Stimulated activated CD8-positive, alpha-beta memory T cell treated with anti-CD3 and anti-CD28 coated beads, Interleukin-2, amount 100 ng/mL, for 1 hour (primary cell): ENCODE measurements around the gene KIAA1191.
A peak's percentile ranks its signal among the peaks of the same experiment; 100 is the strongest.

Experiments
- DNase-seq, 2 donors: peaks; one replicate each; pipeline ENCODE4 v3.0.0-alpha.2; 2020; ENCODE audit warnings: low read depth in 2 of 2

The KIAA1191 gene

GRCh38 chr5:176365351-176366231, 4.0 kb upstream of the KIAA1191 start, which contains the start of gene ARL10:
ARL10 (plus strand) TSS chr5:176365487; CDS start chr5:176365564, 77 bp downstream.
- peak in 1 of 2 donors; percentile 14 for DNase-seq

- DNase-seq: no peak
Measured at GRCh38 chr5:176364765-176365350, 3.3 kb upstream of the KIAA1191 start.

DNA sequence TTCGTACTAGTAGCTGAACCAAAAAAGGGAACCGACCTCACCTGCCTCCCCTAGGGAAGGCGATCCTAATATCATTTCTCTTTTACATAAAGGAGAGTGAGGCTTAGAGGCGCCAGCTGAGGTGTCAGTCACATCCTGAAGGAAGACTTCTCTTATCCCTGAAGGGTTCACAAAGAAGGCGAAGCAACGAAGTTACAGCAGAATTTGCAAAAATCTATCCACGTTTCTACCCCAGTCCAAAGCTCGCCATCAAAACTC, 598 bp upstream of the KIAA1191 start:
- no peak for DNase-seq

GRCh38 chr5:176360894-176361436, 599 bp downstream of the KIAA1191 start:
- no peak for DNase-seq

GRCh38 chr5:176359658-176360057, 1.9 kb downstream of the KIAA1191 start:
- DNase-seq: no peak

DNA sequence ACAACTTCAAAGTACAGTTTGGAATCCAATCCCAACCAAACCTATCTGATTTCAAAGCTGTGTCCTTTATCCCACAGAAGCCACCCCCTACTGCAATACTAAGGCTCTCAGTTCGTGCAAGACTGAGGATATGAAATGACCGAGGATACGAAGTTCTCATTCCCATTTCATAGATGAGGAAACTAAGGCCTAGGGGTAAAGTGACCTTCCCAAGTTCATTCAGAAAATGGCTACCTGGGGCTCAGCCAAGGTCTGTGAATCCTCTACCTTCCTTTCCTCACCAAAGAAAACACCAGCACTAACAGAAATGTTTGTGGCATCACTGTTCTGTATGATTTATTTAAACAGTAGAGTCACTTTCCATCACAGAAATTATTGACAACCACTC, 5.4 kb downstream of the KIAA1191 start:
- no peak for DNase-seq

- DNase-seq: no peak
Measured at GRCh38 chr5:176355400-176356178, 6.0 kb downstream of the KIAA1191 start.

- DNase-seq: no peak
Measured at GRCh38 chr5:176353533-176353932, 8.0 kb downstream of the KIAA1191 start.

DNA sequence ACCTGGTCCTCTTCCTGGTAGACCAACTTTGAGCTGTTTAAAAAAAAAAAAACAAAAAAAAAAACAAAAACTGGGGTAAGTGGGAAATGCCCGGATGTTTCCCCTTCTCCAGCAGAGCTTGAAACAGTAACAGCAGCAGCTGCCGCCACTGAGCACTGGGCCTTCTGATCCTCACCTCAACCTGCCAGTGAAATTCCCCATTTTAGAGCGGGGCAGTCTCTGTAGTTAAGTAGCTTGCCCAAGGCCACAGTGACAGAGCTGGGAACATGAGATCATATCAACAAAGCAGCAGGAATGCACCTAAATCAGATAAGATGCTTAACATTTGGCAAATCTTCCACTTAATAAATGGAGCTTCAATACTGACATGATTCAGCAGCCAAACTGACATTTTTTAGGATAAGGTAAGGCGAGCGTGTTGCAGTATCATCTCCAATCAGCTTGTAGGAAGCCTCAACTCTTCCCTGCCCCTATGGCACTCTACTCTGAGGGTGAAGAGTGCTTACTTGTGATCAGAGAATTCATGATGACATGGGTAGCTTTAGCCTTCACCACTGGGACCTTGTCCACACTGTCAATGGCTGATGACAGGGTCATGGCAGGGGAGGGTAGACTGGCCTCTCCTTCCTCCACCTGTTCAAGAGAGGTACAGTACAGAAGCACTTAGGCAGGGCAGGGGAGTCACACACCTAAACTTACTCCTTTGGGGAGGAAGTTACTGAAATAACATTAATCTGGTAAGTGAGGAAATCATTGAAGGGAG, 9.3 kb downstream of the KIAA1191 start:
- no peak for DNase-seq

DNA sequence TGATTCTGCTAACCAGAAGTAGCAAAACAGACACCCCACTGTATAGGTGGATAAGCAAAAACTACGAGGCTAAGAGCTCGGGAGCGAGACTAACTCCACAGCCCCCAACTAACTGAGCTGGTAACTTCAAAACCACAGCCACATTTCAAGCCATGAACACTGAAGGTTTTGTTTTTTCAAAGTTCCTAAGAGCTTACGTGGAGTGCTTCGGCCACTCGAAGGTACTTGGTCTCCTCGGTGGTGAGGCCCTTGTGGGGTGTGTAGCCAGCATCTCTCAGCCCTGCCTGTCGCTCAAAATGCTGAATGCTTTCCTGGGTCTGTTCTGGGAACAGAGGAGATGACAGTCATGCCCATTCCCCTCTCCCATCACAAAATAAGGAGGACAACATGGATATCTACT, 11.1 kb downstream of the KIAA1191 start:
- no peak for DNase-seq

- no peak for DNase-seq
Measured at GRCh38 chr5:176342766-176343458, 18.7 kb downstream of the KIAA1191 start.

GRCh38 chr5:176342158-176342483, 19.4 kb downstream of the KIAA1191 start:
- no peak for DNase-seq

- no peak for DNase-seq
Measured at GRCh38 chr5:176341325-176342157, 20.0 kb downstream of the KIAA1191 start.

- no peak for DNase-seq
Measured at GRCh38 chr5:176339304-176339703, 22.3 kb downstream of the KIAA1191 start.

DNA sequence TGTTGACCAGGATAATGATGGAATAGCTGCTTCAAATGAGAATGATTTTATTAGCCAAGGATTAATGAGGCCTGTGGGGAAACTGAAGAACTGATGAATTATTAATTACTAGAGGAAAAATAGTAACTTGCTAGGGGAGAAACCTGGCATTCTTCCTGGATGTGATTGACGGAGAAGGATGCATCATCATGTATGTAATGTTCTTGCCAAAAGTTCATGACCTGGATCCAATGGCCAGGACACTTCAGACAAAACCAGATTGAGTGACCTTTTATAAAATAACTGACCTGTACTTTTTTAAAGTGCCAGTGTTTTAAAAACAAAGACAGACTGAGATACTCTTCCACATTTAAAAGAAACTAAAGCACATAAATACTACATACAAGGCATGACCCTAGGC, 23.7 kb downstream of the KIAA1191 start:
- no peak for DNase-seq

DNA sequence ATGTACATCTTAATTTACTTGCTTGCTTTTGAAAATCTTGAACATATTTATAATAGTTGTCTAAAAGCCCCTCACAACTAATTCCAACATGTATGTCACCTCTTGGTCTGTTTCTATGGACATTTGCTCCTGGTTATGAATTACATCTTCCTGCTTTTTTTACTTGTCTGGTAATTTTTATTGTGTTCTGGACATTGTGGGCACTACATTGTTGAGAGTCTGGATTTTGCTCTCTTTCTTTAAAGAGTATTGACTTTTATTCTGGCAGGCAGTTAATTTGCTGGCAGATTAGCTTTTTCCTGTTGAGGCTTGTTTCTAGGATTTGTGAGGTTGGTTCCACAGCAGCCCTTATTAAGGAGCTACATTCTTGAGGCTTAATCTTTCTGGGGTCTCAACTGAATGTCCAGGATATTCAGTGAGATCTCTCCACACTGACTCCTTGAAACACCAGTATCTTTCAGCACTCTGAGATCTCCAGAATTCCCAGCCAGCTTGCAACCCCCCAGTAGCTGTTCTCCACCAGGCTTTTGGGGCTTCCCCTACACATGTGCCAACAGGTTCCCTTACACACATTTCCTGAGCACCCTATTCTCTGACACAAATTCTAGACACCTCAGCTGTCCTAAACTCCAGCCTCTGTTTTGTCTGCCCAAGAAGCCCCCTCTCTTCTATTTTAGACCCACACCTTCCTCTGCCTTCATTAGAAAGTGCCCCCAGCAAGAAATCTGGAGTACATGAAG, 27.4 kb downstream of the KIAA1191 start:
- DNase-seq: no peak

DNA sequence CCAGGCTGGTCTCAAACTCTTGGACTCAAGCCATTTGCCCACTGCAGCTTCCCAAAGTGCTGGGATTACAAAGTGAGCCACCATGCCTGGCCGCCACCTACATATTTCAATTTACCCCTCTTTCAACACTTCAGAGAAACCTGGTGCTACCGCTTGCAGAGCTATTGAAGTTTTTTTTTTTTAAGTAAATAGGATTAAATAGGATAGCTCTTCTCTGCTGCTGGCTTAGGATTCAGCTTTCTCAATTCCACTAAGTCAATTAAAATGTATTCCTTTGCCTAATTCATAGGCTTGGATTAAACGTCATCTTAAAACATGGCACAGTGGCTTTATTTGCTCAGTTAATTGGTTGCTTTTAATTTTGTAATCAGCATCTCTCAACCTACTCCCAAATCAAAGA, 41.0 kb downstream of the KIAA1191 start:
- DNase-seq: no peak

- no peak for DNase-seq
Measured at GRCh38 chr5:176319827-176320554, 41.6 kb downstream of the KIAA1191 start.
